B cell (primary cell): ENCODE results near the gene BCL7C. TPM values are rescaled to one million over a fixed set of nuclear protein-coding genes. Genes with fewer than 3 reads are reported as not detected.
A peak's percentile ranks its signal among the peaks of the same experiment; 100 is the strongest.

ENCODE experiments used
- ATAC-seq: fragments of 200-7000 bp; cut with Tn5 transposase; one replicate; pipeline ENCODE4 v1.10.0; 2021; ENCODE audit warnings: low read depth, mild to moderate bottlenecking, moderate number of reproducible peaks, moderate library complexity
- CTCF ChIA-PET: fragments of 350-600 bp; sonication (Branson Sonifier 250); formaldehyde crosslinking; loops from one replicate; lab custom pipeline; 2021; ENCODE audit warnings: antibody characterized with exemption, inconsistent platforms; lab: Charles Lee
- POLR2A ChIA-PET: fragments of 350-600 bp; sonication (Branson Sonifier 250); formaldehyde crosslinking; loops from one replicate; lab custom pipeline; 2021; ENCODE audit warnings: antibody characterized with exemption; lab: Charles Lee
- DNase-seq: peaks from one replicate; pipeline ENCODE4 v3.0.0; 2013
- H2AFZ ChIP-seq: 2 replicates; pipeline ENCODE4 v1.6.1; 2012; ENCODE audit warnings: mild to moderate bottlenecking, low read depth, low read length; ENCODE audit not compliant: insufficient read depth, poor library complexity, severe bottlenecking
- H3K27ac ChIP-seq, 2 donors: 1 replicate in 1 of 2; 2 replicates in 1 of 2; pipeline ENCODE4 v1.5.1; 2012 to 2013; ENCODE audit warnings: low read length in 2 of 2, mild to moderate bottlenecking in 2 of 2, moderate library complexity in 1 of 2
- H3K27me3 ChIP-seq, 4 experiments: fragments of 200-600 bp in 1 of 4; sonication (generic) in 1 of 4; replicated peaks in 1 of 4; 1 replicate in 2 of 4; 2 replicates in 2 of 4; pipeline versions ENCODE4 v1.6.1 to v1.7.0; 2013 to 2016; ENCODE audit warnings: low read length in 3 of 4, mild to moderate bottlenecking in 2 of 4, mixed read lengths in 1 of 4, moderate library complexity in 1 of 4; ENCODE audit not compliant: insufficient read depth in 4 of 4, control insufficient read depth in 3 of 4; ENCODE audit errors: control extremely low read depth in 1 of 4
- H3K36me3 ChIP-seq, 2 experiments: replicated peaks in 1 of 2; 1 replicate in 1 of 2; 2 replicates in 1 of 2; pipeline versions ENCODE4 v1.6.1 to v1.7.1; 2013; ENCODE audit warnings: low read length in 1 of 2; ENCODE audit not compliant: insufficient read depth in 2 of 2, control insufficient read depth in 1 of 2; ENCODE audit errors: control extremely low read depth in 1 of 2, extremely low read depth in 1 of 2
- H3K4me1 ChIP-seq, 2 donors: fragments of 200-600 bp in 1 of 2; sonication (generic) in 1 of 2; 1 replicate in 1 of 2; 2 replicates in 1 of 2; pipeline versions ENCODE4 v1.5.1 to v1.6.1; 2013 to 2017; ENCODE audit warnings: low read length in 2 of 2; ENCODE audit not compliant: control insufficient read depth in 2 of 2, insufficient read depth in 2 of 2
- H3K4me2 ChIP-seq: replicated peaks from 2 replicates; pipeline ENCODE3; 2012; ENCODE audit warnings: mild to moderate bottlenecking, low read depth, low read length; ENCODE audit not compliant: poor library complexity, severe bottlenecking
- H3K4me3 ChIP-seq, 5 experiments: fragments of 200-600 bp in 1 of 5; sonication (generic) in 1 of 5; 1 replicate in 3 of 5; 2 replicates in 2 of 5; pipeline versions ENCODE4 v1.5.1 to v1.7.0; 2011 to 2016; ENCODE audit warnings: low read length in 4 of 5, mild to moderate bottlenecking in 4 of 5, low read depth in 2 of 5, control low read depth in 1 of 5, moderate library complexity in 1 of 5; ENCODE audit not compliant: insufficient read depth in 1 of 5; ENCODE audit errors: control extremely low read depth in 1 of 5, extremely low read depth in 1 of 5
- H3K79me2 ChIP-seq: fragments of 200-600 bp; sonication (generic); one replicate; pipeline ENCODE4 v1.6.0; 2016; ENCODE audit warnings: low read length; ENCODE audit not compliant: control insufficient read depth, insufficient read depth
- H3K9ac ChIP-seq: fragments of 200-600 bp; sonication (generic); 2 replicates; pipeline ENCODE4 v1.6.1; 2017; ENCODE audit warnings: mild to moderate bottlenecking, low read length, moderate library complexity
- H3K9me3 ChIP-seq, 3 donors: one replicate each; pipeline versions ENCODE4 v1.6.1 to v1.7.1; 2013; ENCODE audit warnings: low read length in 2 of 3; ENCODE audit not compliant: control insufficient read depth in 2 of 3, insufficient read depth in 1 of 3; ENCODE audit errors: control extremely low read depth in 1 of 3
- H4K20me1 ChIP-seq: 2 replicates; pipeline ENCODE4 v1.6.0; 2012; ENCODE audit warnings: mild to moderate bottlenecking, low read length; ENCODE audit not compliant: insufficient read depth, control insufficient read depth, poor library complexity, severe bottlenecking
- H3K27ac Mint-ChIP-seq: one replicate; pipeline ENCODE4 v1.8.0; 2021; ENCODE audit warnings: mixed read lengths
- H3K27me3 Mint-ChIP-seq: one replicate; pipeline ENCODE4 v1.8.0; 2021; ENCODE audit warnings: mixed read lengths
- H3K4me1 Mint-ChIP-seq: one replicate; pipeline ENCODE4 v1.8.0; 2021; ENCODE audit warnings: mixed read lengths
- H3K4me3 Mint-ChIP-seq: one replicate; pipeline ENCODE4 v1.8.0; 2021; ENCODE audit warnings: mixed read lengths
- H3K9me3 Mint-ChIP-seq: one replicate; pipeline ENCODE4 v1.8.0; 2022; ENCODE audit warnings: mixed read lengths; ENCODE audit not compliant: insufficient read depth
- EZH2 ChIP-seq: IDR thresholded peaks from 2 replicates; pipeline ENCODE4 v1.6.1; 2012; ENCODE audit warnings: borderline replicate concordance, low read depth, mild to moderate bottlenecking, moderate library complexity, low read length; ENCODE audit not compliant: insufficient read depth, poor library complexity, severe bottlenecking
- WGBS: methylation state at CpG from one replicate; pipeline ENCODE4 v1.1.5; 2013; ENCODE audit warnings: missing lambda C conversion rate; ENCODE audit not compliant: insufficient coverage; 5-methylcytosine and 5-hydroxymethylcytosine counted together
- intact Hi-C: fragments of 100-400 bp; cut with micrococcal nuclease; formaldehyde crosslinking; loops from one replicate; pipeline ENCODE4 v1.10.0; 2022
- polyA plus RNA-seq: library from polyadenylated mRNA; depleted of rRNA; stranded (reverse); fragments of >200 nt; gene quantifications from 2 replicates; pipeline ENCODE4 v1.2.3, GENCODE V29; 2012
- total RNA-seq, 2 donors: library from RNA; stranded (reverse); fragments of 120-200 nt in 1 of 2; gene quantifications; 1 replicate in 1 of 2; 2 replicates in 1 of 2; pipeline versions ENCODE4 v1.2.3 to v1.2.4, GENCODE V29; 2013 to 2022
- TF ChIP-seq, protein P1 (sequence below): fragments of 200-600 bp; IDR thresholded peaks from one replicate; pipeline ENCODE4 v1.8.0; 2022; ENCODE audit warnings: antibody characterized with exemption, mild to moderate bottlenecking

Gene BCL7C
- total and polyA plus RNA-seq, 2 donors (not counting 1 experiment from before 2014, with no cell fraction given), result 17.1 to 30.5 TPM

DNA sequence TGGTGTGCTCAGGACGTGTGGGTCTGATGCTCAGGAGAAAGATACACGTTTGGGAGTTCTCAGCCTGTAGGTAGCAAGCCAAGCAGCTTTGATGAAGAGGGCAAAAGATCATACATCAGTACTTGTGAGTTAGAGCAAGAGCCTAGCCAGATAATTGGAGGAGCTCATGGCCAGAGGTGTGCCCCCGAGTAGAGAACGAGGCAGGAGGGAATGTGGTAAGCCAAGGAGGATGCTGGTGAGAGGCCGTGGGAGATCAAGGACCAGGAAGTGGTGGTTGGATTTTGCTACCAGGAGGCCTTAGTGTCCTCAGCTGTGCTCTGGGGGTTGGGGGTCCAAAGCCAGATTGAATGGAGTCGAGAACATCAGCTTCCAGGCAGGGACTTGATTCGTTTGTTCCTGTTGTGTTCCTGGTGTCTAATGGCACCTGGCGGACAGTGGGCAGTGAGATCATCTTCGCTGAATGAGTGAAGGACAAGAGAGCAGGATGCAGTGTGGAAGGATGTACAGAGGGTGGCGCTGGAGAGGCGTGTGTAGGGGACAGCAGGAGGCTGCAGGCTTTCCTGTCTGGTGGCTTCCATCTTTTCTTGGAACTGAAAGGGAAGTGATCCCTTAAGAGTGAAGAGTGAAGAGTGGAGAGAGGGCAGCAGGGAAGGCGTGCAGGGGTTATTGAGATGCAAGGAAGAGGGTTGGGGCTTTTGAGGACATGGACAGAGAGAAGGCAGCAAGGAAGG is 41.1 kb upstream of the BCL7C start:
- peaks cover 6% of the 10 kb centered on the region for H3K4me1 Mint-ChIP-seq
- POLR2A ChIA-PET, result no interaction called here
- H3K27me3 Mint-ChIP-seq, result no peaks in the 10 kb centered on the region
- H3K27me3 ChIP-seq, result no peaks in the 10 kb centered on the region
- CTCF ChIA-PET, result interaction anchor here (1.5 to 2.3 kb wide), 2 partner anchors 9 to 90 kb away, joined by 3 to 6 read pairs; no protein-coding TSS in a partner anchor
- WGBS, result 60% methylated on average over 12 of the region's 12 CpGs
- H3K4me2 ChIP-seq, result no peak overlapping the region
- intact Hi-C loops, result no loop called here
- no peaks in the 10 kb centered on the region for H3K9me3 Mint-ChIP-seq
- no peak overlapping the region for H3K4me3 Mint-ChIP-seq
- no peak overlapping the region for H3K9ac ChIP-seq
- TF ChIP-seq, protein P1, sequence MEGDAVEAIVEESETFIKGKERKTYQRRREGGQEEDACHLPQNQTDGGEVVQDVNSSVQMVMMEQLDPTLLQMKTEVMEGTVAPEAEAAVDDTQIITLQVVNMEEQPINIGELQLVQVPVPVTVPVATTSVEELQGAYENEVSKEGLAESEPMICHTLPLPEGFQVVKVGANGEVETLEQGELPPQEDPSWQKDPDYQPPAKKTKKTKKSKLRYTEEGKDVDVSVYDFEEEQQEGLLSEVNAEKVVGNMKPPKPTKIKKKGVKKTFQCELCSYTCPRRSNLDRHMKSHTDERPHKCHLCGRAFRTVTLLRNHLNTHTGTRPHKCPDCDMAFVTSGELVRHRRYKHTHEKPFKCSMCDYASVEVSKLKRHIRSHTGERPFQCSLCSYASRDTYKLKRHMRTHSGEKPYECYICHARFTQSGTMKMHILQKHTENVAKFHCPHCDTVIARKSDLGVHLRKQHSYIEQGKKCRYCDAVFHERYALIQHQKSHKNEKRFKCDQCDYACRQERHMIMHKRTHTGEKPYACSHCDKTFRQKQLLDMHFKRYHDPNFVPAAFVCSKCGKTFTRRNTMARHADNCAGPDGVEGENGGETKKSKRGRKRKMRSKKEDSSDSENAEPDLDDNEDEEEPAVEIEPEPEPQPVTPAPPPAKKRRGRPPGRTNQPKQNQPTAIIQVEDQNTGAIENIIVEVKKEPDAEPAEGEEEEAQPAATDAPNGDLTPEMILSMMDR, result peak; percentile 60
- TF ChIP-seq EZH2, result no peak
- H3K4me3 ChIP-seq, result no peak overlapping the region
- H2AFZ ChIP-seq, result no peak overlapping the region
- DNase-seq, result peak; percentile 45
- peaks cover 0 to 21% of the 10 kb centered on the region in 2 experiments for H3K36me3 ChIP-seq
- H3K79me2 ChIP-seq, result no peaks in the 10 kb centered on the region
- H3K4me1 ChIP-seq, result peaks cover 6 to 8% of the 10 kb centered on the region in 2 donors
- no peaks in the 10 kb centered on the region for H4K20me1 ChIP-seq
- no peak overlapping the region for H3K27ac Mint-ChIP-seq
- H3K9me3 ChIP-seq, result no peaks in the 10 kb centered on the region
- H3K27ac ChIP-seq, result no peak overlapping the region
- peak; percentile 53 for ATAC-seq

DNA sequence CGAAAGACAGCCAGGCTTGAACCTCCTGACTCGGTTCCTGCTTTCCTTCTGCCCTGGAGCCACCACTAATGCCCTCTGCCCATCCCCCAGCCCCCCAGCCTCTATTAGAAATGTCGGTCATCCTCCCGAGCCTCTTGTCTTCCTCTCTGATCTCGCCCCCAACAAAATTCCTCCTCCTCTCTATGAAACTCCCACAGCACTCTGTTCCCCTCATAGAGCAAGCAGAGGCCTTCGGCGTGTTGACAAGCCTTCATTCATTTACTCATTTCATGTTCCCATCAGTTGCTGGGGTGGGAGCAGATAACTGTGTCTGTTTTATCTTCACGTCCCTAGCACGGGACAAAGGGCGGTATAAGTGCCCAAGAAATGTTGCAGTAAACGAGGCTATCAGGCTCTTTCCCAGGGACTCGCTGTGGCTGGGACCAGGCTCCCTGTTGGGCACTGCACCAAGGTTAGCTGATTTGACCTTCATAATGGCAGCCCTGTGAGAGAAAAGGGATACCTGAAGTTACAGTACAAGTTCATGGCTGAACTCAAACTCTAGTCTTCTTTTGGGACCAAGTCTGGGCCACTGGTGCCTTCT is 37.3 kb upstream of the BCL7C start:
- intact Hi-C loops, result no loop called here
- H3K4me1 Mint-ChIP-seq, result peaks cover under 1% of the 10 kb centered on the region
- Histone ChIP-seq H3K27me3 (no peaks in the 10 kb centered on the region), H3K9me3 (no peaks in the 10 kb centered on the region), H3K9ac (no peak overlapping the region), H3K27ac (no peak overlapping the region), H3K4me2 (no peak overlapping the region), H3K4me3 (no peak overlapping the region), H3K36me3 (peaks cover 0 to 21% of the 10 kb centered on the region in 2 experiments), H3K79me2 (no peaks in the 10 kb centered on the region), H4K20me1 (no peaks in the 10 kb centered on the region), H2AFZ (no peak overlapping the region), H3K4me1 (no peaks in the 10 kb centered on the region)
- no peak overlapping the region for H3K4me3 Mint-ChIP-seq
- POLR2A ChIA-PET, result no interaction called here
- no peaks in the 10 kb centered on the region for H3K9me3 Mint-ChIP-seq
- H3K27ac Mint-ChIP-seq, result no peak overlapping the region
- TF ChIP-seq, protein P1, result no peak
- no peak for TF ChIP-seq EZH2
- no peaks in the 10 kb centered on the region for H3K27me3 Mint-ChIP-seq
- CTCF ChIA-PET, result interaction anchor here (1.3 kb wide), 1 partner anchor 11 kb away, joined by 11 read pairs; no protein-coding TSS in a partner anchor
- WGBS, result 87% methylated on average over 10 of the region's 12 CpGs
- DNase-seq (no peak), ATAC-seq (no peak)
